Activated CD8-positive, alpha-beta memory T cell treated with anti-CD3 and anti-CD28 coated beads, Interleukin-2, amount 50 U/mL, for 4 hours (primary cell): Measurements from ENCODE around the gene LHX8.
"Not testable (repeated sequence)": the region's sequence is repeated elsewhere in the genome, so short reads cannot be mapped to it uniquely, and the experiment has no call there.

Source experiments
- DNase-seq: peaks from one replicate; pipeline ENCODE4 v3.0.0-alpha.2; 2020

LHX8 gene

DNA sequence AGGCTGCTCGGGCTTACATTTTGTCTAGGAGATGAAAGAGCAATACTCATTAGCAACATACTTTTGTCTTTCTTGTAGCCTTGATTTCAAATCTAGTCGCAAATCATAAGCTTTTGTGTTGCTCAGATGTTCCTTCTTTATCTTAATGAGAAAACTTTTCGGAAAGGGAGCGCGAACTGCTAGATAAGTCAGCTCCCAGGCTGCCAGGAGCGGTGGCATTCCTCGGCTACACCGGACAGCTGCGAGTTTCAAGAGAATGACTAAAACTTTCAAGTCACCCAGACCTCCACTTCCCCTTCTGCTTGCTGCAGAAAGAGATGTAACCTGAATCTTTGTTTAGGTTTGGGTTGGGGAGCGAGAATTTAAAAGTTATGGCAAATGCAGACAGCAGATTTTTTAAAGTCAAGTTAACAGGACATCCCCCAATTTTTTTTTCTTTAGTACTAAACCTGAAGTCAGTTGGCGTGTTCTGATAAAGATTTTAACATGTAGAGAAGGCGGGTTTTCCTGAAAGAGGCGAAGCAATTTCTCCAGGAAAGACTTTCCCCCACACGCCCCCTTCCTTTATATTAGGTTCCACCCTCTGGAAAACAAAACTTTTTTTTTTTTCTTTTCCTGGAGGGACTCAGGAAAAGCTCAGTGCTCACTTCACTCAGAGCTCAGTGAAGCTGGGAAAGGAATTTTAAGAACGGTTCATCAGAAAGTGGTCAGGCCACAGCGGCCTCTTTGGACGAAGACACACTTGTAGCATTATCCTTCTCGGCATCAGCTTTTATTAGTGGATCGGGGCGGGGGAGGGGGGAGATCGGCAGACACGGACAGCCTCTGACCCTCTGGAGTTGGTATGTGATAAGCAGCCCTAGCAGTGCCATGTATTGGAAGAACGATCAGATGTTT, at the start of gene LHX8:
TSS of gene LHX8 (plus strand) at position 639 of the 897 bp plus-strand sequence. CDS start 2,227 bp downstream, outside the sequence.
- DNase-seq = no peak

DNA sequence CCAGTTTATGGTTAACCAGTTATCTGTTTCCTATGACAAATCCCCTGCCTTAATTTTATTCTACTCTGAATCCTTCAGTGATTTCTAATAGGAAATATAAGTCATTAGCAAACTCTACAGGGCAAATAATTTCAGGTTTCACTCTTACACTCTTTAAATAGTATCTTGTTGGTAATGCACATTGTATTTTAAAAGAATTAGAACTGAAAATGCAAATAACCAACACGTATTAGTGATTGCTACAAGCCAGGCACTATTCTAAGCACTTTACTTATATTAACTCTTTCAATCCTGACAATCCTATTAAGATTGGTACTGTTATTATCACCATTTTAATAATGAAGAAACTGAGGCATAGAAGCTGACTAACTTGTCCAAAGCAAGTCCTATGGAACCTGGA, 48.3 kb upstream of the LHX8 start:
- DNase-seq = no peak

DNA sequence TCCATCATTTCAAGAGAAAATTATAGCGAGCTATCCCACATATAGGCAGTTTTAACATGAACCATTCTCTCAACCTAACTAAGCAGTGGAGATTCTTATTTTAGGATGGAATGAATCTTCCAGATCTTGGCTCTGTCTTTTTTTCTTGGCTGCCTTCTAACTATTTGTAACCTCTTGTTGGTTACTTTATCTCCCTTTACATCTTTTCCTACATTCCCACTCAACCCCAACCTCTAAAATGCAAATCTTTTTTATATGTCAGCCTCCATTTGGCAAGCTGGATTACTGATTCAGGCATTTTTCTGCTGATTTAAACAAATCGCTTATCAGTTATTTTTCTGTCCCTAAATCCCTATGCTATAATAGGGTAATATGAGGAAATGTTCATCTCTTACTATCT, 46.9 kb upstream of the LHX8 start:
- no peak for DNase-seq

DNA sequence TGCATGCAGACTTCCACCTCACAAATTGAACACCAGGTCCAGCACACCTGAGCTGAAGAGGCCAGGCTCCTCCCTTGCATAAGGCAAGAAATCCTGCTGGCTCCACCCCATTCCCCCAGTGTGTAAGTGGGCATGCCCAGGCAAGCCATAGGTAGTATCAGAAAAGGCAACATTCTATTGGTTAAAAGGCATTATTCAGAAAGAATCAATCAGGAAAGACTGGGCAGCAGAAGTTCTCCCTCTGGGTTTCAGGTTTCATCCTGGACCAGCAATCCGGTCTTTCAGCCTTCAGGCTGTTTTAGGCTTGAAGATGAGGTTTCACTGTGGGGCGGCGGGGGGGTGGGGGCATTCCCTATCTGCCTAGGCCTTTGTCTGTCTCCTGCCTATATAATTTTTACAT, 42.0 kb upstream of the LHX8 start:
- no peak for DNase-seq

DNA sequence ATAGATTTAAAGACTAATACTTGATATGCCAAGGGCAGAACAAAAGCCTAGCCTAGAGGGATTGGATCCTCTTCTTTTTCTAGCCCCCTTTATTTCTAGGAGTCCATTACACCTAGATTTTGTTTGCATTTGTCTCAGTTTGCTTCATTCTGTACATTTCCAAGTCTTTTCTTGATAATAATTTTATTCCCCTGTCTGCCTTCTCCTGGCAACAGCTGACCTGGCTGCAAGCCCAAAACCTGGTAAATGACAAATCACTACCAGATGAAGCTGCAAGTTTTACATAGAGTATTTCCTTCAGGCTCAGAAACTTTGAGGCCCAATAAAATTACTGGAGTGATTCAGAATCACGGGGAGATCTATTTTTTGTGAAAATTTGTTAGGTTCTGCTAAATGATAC, 36.5 kb upstream of the LHX8 start:
- DNase-seq = no peak

DNA sequence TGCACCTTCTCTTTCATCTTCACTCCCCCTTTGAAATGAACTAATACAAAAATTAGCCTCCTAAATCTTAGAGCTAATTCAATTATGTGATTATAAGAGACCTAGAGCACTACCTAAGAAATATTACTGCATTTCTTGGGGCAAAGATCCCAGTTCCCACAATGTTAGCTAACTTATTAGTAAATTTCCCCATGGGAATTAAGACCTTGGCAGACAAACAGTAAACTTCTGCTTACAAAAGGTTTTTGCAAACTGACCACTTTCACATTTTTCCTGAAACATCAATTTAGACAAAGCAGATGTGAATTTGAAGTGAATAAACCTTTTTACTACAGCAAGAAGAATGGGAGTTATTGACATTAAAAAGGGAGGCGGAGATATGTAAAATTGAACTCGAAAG, 34.6 kb upstream of the LHX8 start:
- DNase-seq = no peak

DNA sequence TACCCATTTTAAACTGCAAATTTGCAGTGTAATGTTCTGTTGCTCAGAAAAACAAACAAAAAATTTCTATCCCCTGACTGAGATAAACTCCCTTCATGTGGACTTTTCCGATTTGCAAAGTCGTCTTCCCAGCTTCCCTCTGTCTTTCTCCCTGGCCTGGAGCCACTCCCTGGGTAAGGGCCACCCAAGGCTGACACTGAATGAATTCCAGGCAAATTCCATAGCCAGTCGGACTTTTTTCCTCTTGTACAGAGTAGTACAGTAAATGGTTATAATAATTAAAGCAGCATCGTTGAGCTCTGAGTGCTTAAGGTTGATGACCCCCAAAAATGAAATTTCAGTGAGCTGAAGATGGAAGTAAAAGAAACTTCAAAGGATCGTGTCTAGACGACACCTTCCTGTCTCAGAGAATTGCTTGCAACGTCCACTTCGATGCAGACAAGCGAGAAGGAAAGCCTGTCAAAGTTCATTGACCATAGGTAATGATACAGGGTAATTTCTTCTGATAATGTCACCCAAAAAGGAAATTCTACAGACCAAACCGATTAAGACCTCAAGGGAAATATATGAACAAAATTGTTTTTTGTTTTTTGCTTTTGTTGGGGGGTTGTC, 33.6 kb upstream of the LHX8 start:
- no peak for DNase-seq

DNA sequence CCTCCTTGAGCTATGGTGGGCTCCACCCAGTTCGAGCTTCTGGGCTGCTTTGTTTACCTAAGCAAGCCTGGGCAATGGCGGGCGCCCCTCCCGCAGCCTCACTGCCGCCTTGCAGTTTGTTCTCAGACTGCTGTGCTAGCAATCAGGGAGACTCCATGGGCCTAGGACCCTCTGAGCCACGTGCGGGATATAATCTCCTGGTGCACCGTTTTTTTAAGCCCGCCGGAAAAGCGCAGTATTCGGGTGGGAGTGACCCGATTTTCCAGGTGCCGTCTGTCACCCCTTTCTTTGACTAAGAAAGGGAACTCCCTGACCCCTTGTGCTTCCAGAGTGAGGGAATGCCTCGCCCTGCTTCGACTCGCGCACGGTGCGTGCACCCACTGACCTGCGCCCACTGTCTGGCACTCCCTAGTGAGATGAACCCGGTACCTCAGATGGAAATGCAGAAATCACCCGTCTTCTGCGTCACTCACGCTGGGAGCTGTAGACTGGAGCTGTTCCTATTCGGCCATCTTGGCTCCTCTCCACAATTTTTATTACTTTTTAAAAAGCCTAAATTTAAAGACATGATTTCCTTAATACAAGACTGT, 21.7 kb upstream of the LHX8 start:
- DNase-seq = not testable (repeated sequence)

DNA sequence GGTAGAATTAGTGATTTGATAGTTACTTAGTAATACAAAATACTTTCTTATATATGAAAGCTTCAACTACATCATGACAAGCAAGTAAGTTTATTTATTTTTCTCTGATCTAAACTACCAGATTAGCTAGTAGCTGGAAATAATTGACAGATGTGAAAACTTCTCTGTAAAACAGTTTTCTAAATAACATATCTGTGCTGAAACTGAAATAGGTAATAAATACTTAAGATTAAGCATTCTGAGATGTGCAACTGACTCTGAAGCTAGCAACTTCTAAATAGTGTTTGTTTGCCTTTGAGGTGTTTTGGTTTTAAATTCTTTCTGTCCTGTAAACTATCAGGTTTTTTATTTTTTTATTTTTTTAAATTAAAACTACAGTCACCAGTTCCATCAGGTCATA, 18.5 kb upstream of the LHX8 start:
- DNase-seq = no peak

DNA sequence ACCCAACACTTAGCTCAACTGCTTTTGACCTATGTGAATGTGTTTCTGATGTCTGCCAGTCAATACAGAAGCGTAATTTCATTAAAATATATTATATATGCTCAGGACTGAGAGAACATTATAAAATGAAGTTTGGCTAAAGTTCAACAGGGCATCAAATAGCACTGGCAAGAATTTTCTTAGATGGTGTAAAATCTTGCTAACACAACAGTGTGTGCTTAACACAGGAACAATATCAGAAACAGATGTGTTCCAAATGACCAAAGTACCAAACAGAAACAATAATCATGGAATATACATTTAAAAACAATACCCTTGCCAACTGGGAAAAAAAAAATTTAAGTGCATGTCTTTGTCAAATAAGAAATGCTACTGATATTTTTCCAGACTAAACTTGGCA, 10.4 kb upstream of the LHX8 start:
- no peak for DNase-seq

DNA sequence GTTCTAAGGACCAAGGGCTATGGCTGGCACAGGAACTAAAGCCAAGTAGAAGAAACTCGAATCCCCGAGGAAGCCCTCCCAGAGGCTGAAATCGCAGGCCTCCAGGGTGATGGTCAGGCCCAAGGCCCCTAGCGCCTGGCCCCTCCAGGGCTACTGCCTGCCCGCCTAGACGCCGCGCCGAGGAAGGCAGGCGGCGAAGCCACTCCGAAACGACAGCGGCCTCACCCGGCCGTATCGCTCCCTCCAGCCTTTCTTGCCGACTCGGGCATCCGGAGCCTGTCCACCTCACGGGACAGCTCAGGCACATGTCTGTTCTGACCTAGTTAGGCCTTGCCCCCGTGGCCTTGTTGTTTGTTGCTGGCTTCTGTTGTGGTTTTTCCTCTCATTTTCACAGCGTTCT, 9.7 kb upstream of the LHX8 start:
- no peak for DNase-seq

DNA sequence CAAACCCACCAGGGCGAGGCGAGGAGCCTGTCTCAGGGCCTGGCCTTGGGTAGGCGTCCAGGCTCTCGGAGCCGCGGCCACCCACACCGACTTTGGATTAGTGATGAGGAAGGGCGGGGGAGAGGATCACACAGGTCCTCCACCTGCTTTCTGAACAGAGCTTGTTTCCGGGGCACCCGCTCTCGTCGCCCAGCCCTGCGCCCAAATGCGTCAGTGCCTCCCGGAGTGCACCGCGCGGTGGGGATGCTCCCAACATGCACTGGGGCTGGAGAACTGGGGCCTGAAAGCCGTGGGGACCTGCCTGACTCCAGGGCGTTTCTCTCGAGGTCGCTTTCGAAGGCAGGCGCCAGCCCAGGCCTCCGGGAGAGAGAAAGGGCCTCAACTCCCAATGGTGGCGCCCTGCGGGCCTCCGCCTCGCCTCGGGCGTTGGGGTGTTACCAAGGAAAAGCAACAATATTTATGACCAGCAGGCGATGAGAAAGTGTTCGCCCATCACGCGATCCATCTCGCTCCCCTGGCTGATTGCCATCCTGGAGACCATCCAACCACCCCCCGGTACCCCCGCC, 8.9 kb upstream of the LHX8 start:
- no peak for DNase-seq

DNA sequence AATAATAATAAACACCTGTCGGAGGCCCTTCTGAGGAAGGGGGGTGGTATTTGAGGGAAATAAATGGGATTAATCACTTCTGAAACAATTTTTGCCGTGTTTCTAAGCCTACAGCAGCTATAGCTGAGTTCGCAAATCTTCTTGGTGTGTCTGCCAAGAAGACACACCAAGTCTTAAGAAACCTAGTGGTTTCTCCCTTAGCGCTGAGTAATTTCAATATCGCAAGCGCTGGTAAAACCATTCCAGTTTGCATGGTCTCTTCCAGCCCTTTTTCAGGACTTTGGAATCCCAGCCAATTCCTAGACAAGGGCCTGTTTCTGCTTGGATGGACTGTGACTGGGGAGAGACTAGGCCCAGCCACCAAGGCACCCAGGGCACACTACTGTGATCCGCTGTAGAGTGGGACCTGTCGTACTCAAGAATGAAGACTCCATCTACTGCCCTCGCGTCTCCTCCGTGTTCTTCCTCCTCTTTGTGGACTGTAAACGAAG, 7.5 kb upstream of the LHX8 start:
- DNase-seq = no peak

DNA sequence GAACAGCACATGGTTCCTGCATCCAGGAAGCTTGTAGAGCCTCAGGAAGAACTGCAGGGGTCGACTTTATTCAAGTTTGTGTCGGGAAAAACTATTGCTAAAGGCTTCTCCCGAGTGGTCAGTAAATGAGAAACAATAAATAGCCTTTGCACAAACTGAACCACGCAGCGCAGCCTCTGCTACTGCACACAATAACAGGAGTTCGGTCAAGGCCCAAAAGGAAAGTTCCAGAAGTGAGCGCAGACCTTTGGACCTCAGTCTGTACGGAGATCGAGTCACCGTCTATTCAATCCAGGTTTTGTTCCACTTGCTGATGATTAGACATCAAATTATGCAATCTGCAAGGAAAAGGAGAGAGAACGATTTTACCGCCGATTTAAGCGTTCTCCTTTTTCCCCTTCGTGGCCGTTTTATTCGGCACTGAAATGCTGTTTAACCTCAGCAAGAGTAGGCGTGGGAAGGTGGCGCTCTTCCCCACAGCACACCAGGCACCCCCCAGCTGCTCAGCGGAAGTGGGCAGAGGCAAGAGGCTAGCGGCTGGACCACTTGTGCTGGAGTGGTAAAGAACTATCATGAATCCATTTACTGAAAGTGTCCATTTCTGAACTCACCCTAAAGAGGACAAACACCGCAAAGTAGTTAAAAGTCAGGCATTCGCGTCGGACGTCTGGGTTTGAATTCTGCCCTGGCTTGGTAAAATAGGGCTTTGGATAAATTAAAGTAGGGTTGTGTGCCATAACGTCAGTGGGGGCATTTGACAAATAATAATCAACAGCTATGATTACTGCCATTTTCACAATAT, 6.1 kb upstream of the LHX8 start:
- DNase-seq = no peak

DNA sequence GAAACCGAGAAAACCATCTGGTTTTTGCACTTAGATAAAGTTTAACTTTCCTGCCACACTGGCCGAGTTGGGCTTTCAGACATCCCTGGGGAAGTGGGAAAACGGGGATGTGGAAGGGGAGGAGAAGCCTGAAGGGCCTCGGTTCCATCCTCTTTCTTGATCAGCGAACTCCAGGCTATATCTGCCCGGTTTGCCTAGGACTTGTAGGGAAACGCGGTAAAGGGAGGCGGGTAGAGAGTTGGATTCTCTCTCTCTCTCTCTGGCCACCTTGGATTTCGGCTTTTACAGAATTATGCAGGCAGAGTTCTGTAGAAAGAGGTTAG, 4.6 kb upstream of the LHX8 start:
- no peak for DNase-seq

DNA sequence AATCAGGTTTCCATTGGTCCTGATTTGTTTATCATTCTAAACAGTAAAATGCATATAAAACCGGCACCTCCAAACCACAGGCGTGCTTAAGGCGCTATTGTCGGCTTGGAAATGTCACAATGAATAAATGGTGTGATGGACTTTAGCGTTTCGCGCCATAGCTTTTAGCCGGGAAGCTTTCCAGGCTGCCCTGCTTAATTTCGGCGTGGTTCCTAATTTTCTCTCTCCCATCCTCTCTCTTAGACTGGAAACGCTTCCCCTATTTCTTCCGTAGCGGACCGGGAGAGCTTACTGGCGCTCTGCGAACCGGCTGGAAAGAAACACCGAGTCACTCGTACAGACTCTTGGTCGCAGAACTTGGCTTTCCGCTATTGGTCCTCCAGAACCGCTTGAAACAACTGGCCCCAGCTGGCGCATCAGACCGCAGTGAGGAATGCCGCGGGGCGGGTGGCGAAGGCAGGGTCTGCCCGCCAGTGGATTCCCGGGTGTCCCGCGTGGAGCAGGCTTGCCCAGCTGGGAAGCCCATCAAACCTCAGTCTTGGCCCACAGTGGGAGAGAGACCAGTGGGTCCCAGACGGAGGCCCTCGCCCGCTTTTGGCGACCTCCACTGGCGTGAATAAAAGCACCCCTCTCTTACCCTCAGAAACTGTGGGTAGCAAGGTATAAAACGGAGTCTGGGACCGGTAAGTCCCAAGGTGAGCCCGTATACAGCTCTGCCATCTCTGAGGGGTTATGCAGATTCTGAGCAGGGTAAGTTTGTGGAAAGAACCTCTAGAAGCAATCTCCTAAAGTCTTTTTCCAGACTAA, 4.0 kb upstream of the LHX8 start:
- DNase-seq = no peak

DNA sequence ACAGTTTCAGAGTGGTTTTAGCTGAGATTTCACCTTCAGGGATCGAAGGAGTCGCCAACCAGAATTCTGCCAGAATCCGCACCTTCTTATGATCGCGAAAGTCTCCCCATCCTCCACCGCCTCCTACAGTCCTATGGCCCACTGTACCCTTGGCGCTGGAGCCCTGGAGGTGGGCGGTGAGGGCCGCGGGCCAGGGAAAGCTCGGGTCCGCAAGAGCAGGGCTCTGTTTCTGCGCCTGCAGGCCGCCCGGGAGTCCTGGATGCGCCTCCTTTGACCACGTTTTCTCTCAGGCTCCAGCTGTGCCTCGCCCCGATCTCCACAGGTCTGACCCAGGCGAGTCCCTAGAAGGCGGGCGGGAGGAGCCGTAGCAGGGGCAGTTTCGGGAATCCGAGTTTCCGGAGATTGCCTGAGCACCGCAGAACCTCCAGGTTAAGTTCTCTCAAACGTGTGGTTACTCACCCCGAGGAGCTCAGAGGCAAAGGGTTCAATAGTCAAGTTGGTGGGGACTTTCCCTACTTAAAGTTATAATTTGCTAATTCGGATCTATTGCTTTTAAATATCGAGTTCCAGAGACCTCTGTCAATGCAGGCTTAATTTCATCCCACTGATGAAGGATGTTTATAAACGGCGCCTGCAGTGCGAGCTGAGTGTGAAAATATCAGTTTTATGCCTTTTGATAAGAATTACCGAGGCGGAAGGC, 3.2 kb upstream of the LHX8 start:
- DNase-seq = no peak

DNA sequence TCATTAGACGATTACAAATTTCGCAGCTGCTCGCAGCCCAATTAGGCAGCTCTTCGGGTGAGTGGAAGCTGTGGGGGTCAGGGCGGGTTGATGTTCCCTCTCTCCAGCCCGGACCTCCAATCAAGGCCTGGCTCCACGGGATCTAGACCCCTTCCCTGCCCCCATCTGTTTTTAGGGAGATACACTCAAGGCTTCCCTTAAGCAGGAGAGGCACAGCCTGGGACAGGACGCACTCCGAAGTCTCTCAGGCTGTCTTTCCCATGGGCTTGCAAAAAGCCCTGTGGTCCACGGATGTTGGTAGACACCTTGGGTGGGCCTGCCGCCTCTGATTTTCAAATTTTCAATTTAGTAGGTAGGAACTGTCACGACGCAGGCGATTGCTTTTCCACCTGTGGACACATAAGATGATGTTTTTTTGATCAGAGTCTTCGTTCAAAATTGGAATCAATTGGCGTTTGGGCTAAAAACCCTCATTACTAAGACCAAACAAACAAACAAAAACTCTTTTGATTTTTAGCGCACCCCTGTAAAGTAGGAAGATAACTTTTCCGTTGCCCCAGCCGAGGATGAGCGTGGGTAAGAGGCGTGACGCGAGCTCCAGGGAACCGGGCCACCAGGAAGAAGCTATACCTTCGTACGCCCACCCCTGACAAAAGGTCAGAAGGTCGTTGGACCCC, 2.5 kb upstream of the LHX8 start:
- DNase-seq = no peak

DNA sequence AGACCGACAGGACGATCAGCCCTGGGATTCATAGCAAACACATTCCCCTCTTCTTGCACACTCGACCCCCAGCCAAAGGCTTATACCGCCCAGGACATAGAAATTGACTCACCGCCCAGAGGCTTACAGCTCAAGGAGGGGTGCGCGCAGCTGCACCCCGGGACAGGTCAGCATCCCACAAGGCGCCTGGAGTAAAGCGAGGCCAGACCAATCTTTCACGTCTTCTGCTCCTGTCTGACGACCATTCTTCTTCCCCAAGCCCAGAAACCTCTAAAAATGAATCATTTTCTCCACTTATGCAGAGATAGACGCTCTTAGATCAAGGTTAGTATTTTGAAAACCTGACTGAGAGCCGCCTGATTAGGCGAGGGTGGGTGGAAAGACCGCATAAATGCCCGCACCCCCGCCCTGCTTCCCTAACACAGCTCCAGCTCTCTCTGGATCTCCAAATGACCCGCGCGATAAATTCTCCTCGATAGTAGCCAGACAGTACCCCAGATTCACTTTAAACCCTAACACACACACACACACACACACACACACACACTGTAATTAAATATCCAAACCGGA, 1.9 kb upstream of the LHX8 start:
- no peak for DNase-seq

DNA sequence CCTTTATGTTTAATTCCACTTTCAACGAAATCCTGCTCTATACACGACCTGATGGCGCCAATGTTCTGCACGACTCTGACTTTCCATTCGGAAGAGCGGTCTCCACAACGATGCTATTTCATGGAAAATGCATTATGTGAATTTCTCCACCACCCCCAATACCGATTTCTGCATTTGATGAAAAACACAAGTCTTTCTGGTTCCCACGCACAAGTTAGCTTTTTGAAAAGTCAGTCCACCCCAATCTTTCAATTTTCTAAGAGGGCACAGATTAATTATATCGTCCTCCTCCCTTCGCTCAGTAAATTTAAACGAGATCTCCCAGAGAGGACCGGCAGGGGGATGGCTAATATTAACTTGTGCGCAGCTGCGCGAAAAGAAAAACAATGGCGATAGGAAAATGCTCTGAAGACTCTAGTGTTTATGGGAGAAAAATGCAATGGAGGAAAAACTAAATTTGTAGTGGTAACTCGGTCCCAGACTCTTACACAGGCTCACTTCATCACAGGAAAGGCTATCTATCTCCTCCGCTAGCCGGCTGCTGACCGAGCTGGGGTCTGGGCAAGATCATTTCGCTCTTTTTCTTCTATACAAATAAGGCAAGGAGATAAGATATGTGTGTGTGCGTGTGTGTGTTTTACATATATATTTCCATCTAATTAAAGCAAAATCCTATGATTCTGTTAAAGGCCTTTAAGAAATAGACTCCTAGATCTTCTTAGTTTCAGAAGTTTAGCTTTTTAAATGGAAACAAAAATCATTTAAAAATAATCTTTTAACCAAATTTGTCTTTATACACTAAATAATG, 1.2 kb upstream of the LHX8 start:
- DNase-seq = no peak
